Measurements from ENCODE around the gene KRTAP1-3. TPM values are rescaled to one million over a fixed set of nuclear protein-coding genes. Genes with fewer than 3 reads are reported as not detected.
"Not testable (repeated sequence)": the region's sequence is repeated elsewhere in the genome, so short reads cannot be mapped to it uniquely, and the experiment has no call there.

The KRTAP1-3 gene
- total RNA-seq, 2 donors from 2014 or later = not detected

GRCh38 chr17:41001795-41002194, 32.9 kb downstream of the KRTAP1-3 start:
- no peaks in the 10 kb centered on the region for H3K36me3 ChIP-seq (replicated peaks in 1 of 2; ENCODE audit: insufficient read depth in 1 of 2, low read depth in 2 of 2)
- ATAC-seq (no peak), DNase-seq (no peak)
- no peak overlapping the region for H3K27ac ChIP-seq
- intact Hi-C loops (cut with DNase I) = no loop called here
- WGBS, 2 donors = 64% methylated on average over 4 of the region's 4 CpGs
- no peaks in the 10 kb centered on the region for H3K27me3 ChIP-seq
- TF ChIP-seq CTCF (IDR thresholded peaks at IDR 0.05) (no peak), POLR2A (IDR thresholded peaks at IDR 0.05) (no peak)
- no peak overlapping the region for H3K4me3 ChIP-seq
- H3K4me1 ChIP-seq = no peaks in the 10 kb centered on the region
- no peaks in the 10 kb centered on the region for H3K9me3 ChIP-seq

- H3K27ac ChIP-seq; H3K4me3 ChIP-seq; DNase-seq; ATAC-seq; H3K36me3 ChIP-seq (replicated peaks in 1 of 2; ENCODE audit: insufficient read depth in 1 of 2, low read depth in 2 of 2); H3K27me3 ChIP-seq; H3K4me1 ChIP-seq; H3K9me3 ChIP-seq; intact Hi-C loops (cut with DNase I): not testable (repeated sequence)
- 74 to 79% methylated on average over 6 of the region's 6 CpGs for WGBS, 2 donors
Observed at GRCh38 chr17:40999563-40999962, 35.1 kb downstream of the KRTAP1-3 start, which contains the start of gene KRTAP3-2. KRTAP3-2 (minus strand) TSS chr17:40999906; CDS start chr17:40999853, 53 bp downstream.

- no peak overlapping the region for H3K4me3 ChIP-seq
- intact Hi-C loops (cut with DNase I) = no loop called here
- WGBS, 2 donors = 71 to 73% methylated on average over 2 of the region's 2 CpGs
Observed at GRCh38 chr17:40997361-40997760, 37.3 kb downstream of the KRTAP1-3 start.

GRCh38 chr17:40996829-40997228, 37.8 kb downstream of the KRTAP1-3 start:
- Histone ChIP-seq H3K9me3 (no peaks in the 10 kb centered on the region), H3K27me3 (no peaks in the 10 kb centered on the region), H3K4me1 (peaks cover 4% of the 10 kb centered on the region), H3K27ac (no peak overlapping the region), H3K4me3 (no peak overlapping the region), H3K36me3 (replicated peaks in 1 of 2; ENCODE audit: insufficient read depth in 1 of 2, low read depth in 2 of 2) (no peaks in the 10 kb centered on the region)
- intact Hi-C loops (cut with DNase I) = no loop called here
- DNase-seq (no peak), ATAC-seq (no peak)
- WGBS, 2 donors = 71 to 73% methylated on average over 4 of the region's 4 CpGs
- no peak for TF ChIP-seq POLR2A (IDR thresholded peaks at IDR 0.05)
- no peak for TF ChIP-seq CTCF (IDR thresholded peaks at IDR 0.05)

More at GRCh38 chr17:40997361-40997760, 37.3 kb downstream of the KRTAP1-3 start:
- ATAC-seq = no peak
- DNase-seq = no peak
- TF ChIP-seq POLR2A (IDR thresholded peaks at IDR 0.05) (no peak), CTCF (IDR thresholded peaks at IDR 0.05) (no peak)
- H3K27ac ChIP-seq = no peak overlapping the region
- no peaks in the 10 kb centered on the region for H3K9me3 ChIP-seq
- H3K4me1 ChIP-seq = peaks cover 2% of the 10 kb centered on the region
- H3K36me3 ChIP-seq (replicated peaks in 1 of 2; ENCODE audit: insufficient read depth in 1 of 2, low read depth in 2 of 2) = no peaks in the 10 kb centered on the region
- no peaks in the 10 kb centered on the region for H3K27me3 ChIP-seq

- H3K9me3 ChIP-seq = no peaks in the 10 kb centered on the region
- ATAC-seq (no peak), DNase-seq (no peak)
- no peak overlapping the region for H3K4me3 ChIP-seq
- no peaks in the 10 kb centered on the region for H3K36me3 ChIP-seq (replicated peaks in 1 of 2; ENCODE audit: insufficient read depth in 1 of 2, low read depth in 2 of 2)
- no peak for TF ChIP-seq CTCF (IDR thresholded peaks at IDR 0.05)
- TF ChIP-seq POLR2A (IDR thresholded peaks at IDR 0.05) = no peak
- intact Hi-C loops (cut with DNase I) = no loop called here
- WGBS, 2 donors = 29 to 36% methylated on average over 1 of the region's 1 CpG
- no peaks in the 10 kb centered on the region for H3K27me3 ChIP-seq
- H3K27ac ChIP-seq = no peak overlapping the region
- peaks cover 4% of the 10 kb centered on the region for H3K4me1 ChIP-seq
Observed at GRCh38 chr17:40995116-40995515, 39.6 kb downstream of the KRTAP1-3 start.
